ENCODE data around the gene QKI.
"Not testable (repeated sequence)": the region's sequence is repeated elsewhere in the genome, so short reads cannot be mapped to it uniquely, and the experiment has no call there.

Gene QKI

DNA sequence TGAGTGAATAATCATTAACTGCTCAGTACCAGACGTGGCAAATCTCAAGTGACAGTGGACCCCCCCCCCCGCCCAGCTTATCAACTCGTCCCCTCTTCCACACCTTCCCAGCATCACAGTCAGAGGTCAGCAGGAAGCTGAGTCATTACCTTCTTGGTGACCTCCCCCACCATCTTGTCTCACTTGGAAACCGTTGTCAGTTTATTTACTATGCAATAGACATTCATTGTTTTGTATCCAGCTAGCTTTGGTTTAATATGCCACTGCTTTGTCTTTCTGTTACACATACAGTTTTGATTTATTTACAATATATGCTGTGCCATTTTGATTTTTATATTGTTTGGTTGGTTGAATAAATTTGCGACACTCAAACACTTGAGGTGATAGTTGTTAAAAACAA is 158.1 kb downstream of the QKI start:
- DNase-seq, result no peak

GRCh38 chr6:163573503-163574179 is 159.1 kb downstream of the QKI start:
- no peak for DNase-seq

GRCh38 chr6:163576114-163576513 is 161.6 kb downstream of the QKI start:
- no peak for DNase-seq

GRCh38 chr6:163577404-163577803 is 162.9 kb downstream of the QKI start:
- no peak for DNase-seq

DNA sequence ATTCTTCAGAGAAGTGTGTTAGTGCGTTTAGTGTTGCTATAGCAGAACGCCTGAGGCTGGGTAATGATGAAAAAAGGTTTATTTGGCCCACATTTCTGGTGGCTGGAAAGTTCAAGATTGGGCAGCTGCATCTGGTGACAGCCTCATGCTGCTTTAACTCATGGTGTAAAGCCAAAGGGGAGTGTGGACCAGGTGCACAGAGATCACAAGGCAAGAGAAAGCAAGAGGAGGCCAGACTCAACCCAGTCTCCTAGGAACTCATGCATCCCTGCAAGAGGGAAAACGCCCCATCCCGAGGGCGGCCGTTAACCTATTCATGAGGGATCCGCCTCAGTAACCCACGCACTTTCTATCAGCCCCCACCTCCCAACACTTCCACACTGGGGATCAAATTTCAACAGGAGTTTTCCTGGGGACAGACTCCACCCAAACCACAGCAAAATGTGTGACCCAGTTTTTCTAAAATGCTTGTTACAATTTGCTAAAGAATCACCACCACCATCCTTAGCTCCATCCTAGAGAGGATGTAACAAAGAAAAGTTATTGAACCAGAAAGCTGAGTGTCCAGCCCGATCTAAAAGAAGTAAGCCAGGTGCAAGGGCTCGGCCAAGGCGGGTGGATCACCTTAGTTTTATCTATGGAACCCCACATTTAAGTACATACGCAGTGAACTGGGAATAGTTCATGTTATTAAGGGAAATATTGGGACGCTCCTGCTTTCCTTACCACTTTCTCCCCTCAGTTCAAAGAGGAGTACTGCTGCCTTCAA is 164.8 kb downstream of the QKI start:
- DNase-seq, result peak in 34 of 56 donors; percentile 26 to 75 (median 46)

- peak in 3 of 56 donors; percentile 21 to 25 (median 21) for DNase-seq
Observed at GRCh38 chr6:163579880-163580295, 165.4 kb downstream of the QKI start.

DNA sequence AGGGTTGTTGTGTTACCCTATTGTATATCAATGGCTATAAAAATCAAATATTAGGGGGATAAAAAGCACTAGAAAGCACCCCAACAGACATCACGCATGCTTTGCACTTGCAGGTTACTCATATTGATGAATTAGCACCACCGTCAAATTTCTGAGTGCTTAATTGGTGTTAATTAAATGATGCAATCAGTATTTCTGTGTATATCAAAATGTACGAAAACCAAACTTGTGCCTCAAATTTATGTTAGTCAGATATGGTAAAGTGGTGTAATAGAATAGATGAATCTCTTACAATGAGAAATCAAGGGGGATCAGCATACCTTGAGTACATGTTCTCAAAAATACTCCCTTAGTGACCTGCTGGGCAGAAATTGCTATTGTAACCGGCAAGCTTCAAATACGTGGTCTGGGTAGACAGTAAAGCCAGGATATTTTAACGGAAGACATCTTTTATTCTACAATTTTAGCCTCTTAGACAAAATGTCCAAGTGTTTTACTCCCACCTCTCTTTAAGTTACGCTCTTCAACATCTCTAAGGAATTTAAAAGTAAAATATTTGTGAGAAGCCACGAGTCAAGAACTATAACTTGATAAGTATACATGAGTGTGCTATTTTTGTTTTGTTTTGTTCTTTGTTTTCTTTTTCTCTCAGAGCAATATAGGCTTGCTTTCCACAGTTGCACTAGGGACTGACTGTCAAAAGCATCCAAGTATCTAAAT is 166.0 kb downstream of the QKI start:
- DNase-seq, result no peak

DNA sequence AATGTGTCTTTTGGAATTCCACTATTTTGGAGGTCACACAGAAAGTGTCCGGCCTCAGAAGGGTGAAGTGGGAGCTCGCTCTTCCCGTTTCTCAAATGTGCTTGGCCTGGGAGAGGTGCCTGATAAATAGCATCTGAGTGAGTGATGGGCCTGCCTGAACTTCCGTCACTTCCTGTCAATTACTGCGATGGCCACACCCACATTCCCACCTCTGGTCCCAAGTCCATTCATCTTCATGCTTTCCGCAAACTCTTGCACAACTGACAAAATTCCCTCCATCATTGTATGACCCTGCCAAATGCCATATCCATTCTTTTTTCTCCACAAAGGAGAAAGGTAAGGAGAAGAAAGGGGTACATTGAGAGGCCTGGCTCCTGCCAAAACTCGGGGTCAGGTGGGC is 169.0 kb downstream of the QKI start:
- peak in 1 of 56 donors; percentile 29 for DNase-seq

GRCh38 chr6:163585932-163586437 is 171.5 kb downstream of the QKI start:
- DNase-seq, result peak in 1 of 56 donors; percentile 46

- DNase-seq, result no peak
Observed at GRCh38 chr6:163586888-163587287, 172.4 kb downstream of the QKI start.

GRCh38 chr6:163588220-163588919 is 173.9 kb downstream of the QKI start:
- no peak for DNase-seq

- DNase-seq, result peak in 2 of 56 donors; percentile 13 to 19
Observed at GRCh38 chr6:163589387-163589786, 174.9 kb downstream of the QKI start.

- DNase-seq, result not testable (repeated sequence)
Observed at GRCh38 chr6:163590132-163590531, 175.6 kb downstream of the QKI start.

DNA sequence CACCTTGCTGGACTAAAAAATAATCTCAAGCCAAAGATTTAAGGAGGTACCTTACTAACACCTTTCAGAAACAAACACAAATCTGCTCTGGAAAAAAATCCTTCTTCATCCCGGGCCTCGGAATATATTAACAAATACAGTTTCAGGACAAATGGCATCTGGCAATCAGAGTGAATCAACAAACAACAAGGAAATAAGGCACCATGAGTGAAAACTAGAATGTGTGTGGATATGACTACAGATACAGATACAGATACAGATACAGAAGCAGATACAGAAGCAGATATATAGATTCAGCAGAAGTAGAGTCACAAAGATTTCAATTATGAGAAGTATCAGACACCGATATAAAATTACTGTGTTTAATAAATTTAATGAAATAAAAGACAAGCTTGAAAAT is 178.4 kb downstream of the QKI start:
- no peak for DNase-seq

DNA sequence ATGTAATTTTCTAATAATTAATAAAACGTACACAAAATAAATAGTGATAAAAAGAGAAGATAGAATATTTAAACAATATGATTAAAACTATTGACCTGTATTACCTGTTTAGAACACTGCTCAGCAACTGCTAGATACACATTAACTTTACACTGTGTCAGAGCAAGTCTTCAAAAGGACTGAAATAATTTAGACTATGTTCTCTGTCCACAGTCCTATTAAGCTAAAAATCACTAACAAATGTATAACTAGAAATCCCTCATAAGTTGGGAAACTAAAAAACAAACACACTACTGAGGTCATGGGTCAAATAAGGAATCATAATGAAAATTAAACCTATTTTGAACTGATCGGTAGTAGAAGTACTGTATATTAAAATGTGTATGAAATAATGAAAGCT is 181.7 kb downstream of the QKI start:
- DNase-seq, result no peak

DNA sequence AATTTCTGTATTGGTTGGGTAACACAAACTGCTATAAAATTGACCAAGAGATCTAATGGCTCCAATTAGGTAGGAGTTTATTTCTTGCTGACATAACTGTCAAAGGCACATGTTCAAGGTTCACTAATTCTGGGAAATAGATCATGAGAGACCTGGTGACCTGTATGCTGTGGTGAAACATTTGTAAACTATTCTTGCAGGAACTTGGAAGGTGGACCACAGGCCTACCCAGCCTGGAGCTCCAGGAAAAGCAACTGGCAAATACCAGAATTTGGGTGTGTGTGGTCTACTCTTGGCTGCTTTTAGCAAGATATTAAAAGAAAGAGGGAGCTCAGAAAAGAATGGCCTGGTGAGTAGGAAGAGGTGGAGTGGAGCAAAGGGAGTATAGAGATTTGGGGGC is 184.6 kb downstream of the QKI start:
- no peak for DNase-seq

DNA sequence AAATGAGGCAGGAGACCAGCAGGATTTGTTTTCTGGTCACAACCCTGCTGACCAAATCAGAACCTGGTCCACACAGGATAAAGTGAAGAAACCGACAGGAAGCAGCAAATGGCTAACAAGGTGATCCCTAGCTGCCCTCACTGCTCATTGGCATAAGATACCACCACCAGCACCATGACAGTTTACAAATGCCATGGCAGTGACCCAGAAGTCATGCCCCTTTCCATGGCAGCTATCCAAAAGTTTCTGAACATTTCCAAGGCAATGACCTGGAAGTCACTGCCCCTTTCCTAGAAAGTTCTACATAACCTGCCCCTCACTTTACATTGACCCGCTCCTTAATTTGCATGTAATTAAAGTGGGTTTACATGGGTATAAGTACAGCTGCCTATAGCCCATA is 185.2 kb downstream of the QKI start:
- DNase-seq, result no peak

DNA sequence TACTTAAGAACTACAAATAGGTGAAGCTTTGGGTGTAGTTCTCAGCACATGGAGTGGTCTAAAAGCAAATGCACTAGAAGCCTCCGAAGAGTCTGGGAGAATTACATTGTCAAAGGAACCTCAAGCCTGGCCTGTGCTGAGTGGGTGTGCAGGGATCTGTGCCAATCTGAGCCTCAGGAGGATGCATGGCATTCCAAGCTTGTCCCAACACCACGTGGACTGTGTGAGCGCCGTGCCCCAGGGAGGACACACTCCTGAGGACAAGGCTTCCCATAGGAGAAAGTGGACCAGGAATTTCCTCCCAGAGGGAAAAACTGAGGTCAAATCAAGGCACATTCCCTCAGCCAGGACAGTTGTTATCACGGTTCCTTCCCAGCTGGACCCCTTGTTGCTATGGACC is 185.8 kb downstream of the QKI start:
- no peak for DNase-seq

DNA sequence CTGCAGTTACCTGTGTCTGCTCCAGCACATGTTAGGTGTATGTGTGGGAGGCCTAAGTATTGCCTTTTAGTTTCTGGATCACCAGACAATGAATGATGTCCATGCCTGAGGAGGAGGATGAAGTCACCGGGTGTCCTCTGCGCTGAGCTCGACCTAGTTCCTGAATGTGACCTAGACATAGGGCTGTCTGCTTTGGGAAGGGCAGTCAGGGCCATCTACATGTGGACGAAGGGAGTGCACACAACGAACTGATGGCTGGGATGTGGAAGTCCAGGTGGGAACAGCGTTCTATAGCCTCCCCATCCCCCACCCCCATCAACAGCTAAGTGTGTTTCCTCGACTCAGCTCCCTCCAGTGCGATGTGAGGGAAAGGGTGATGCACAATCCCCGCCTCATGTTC is 186.3 kb downstream of the QKI start:
- no peak for DNase-seq

DNA sequence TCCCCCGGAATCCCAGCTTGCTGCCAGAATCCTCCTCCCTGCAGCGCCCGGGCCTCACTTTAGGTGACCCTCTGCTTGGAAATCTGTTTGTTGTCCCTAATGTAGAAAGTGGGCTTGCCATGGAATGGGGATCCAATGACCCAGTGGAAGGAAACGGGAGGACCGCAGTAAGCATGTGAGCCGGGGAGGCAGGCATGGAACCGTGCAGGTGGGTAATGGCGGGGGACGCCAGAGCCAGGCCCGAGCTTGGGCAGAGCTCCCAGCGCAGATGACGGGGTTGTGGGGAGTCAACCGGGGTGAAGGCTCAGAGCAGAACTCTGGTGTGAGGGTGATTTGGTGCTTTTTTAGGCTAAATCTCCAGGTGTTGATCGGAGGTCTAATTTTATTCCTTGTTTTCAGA is 188.3 kb downstream of the QKI start:
- no peak for DNase-seq

GRCh38 chr6:163603395-163603794 is 188.9 kb downstream of the QKI start:
- DNase-seq, result no peak
